Sigmoid colon (tissue), 4 donors: ENCODE results near the gene SMAGP.

Source experiments
- CTCF ChIP-seq, 4 experiments: fragments of 450-650 bp in 3 of 4; fragments of 200-600 bp in 1 of 4; IDR thresholded peaks; one replicate each; pipeline ENCODE4 v1.5.1; 2016 to 2019; ENCODE audit warnings: antibody characterized with exemption in 4 of 4, mild to moderate bottlenecking in 3 of 4, moderate library complexity in 2 of 4
- EP300 ChIP-seq, 4 donors: sonication (generic); formaldehyde crosslinking; IDR thresholded peaks; one replicate each; pipeline ENCODE4 v1.6.1; 2017; ENCODE audit warnings: antibody characterized with exemption in 4 of 4
- POLR2A ChIP-seq, 2 donors: fragments of 450-650 bp; IDR thresholded peaks; one replicate each; pipeline ENCODE4 v1.6.1; 2016; ENCODE audit warnings: antibody characterized with exemption in 2 of 2, mild to moderate bottlenecking in 2 of 2, moderate library complexity in 2 of 2
- POLR2AphosphoS5 ChIP-seq, 4 donors: sonication (generic); formaldehyde crosslinking; IDR thresholded peaks; one replicate each; pipeline ENCODE4 v1.6.1; 2017; ENCODE audit warnings: antibody characterized with exemption in 4 of 4

GRCh38 chr12:51311389-51311788 is 41.2 kb upstream of the SMAGP start:
- TF ChIP-seq CTCF (IDR thresholded peaks at IDR 0.05) (no peak), POLR2AphosphoS5 (IDR thresholded peaks at IDR 0.05) (no peak), POLR2A (IDR thresholded peaks at IDR 0.05) (no peak), EP300 (IDR thresholded peaks at IDR 0.05) (no peak)
